Measurements from ENCODE around the gene SETD1A.

Gene SETD1A

DNA sequence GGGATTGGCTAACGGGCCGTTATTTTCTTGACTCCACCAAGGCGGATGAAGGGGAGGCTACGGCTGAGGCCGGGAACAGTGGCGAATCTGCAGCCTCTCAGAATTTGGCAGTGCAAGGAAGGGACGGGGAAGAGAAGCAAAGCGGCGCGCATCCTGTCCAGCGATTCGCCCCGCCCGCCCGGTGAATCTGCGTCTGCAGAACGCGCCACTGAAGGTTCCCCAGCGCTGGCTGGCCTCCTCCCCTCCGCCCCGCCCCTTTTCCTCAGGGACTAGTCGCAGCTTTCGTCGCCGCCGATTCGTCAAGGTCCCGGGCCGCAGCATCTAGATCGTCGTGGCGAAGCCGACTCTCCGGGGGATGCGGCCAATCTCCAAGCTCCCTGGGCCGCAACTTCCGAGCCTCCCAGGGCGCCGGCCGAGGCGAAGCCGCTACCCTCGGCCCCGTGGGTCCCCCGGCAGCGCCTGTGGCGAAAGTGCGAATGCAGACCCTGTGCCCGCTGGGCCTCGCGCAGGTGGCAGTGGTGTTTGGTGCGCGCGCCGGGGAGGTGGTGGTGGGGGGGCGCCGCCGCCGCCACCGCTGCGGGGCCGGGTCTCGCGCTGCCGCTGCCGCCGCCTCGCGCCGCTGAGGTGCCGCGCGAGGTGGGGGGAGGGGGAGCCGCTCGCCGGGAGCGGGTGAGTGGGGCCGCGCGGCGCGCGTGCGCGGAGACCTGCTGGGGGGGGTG, at the start of gene SETD1A:
Gene SETD1A (plus strand): TSS at position 299 of the 719 bp plus-strand sequence. CDS start 978 bp downstream, outside the sequence.
- DNase-seq (ENCODE audit: low read depth in 2 of 2): peak; percentile 96 to 98

DNA sequence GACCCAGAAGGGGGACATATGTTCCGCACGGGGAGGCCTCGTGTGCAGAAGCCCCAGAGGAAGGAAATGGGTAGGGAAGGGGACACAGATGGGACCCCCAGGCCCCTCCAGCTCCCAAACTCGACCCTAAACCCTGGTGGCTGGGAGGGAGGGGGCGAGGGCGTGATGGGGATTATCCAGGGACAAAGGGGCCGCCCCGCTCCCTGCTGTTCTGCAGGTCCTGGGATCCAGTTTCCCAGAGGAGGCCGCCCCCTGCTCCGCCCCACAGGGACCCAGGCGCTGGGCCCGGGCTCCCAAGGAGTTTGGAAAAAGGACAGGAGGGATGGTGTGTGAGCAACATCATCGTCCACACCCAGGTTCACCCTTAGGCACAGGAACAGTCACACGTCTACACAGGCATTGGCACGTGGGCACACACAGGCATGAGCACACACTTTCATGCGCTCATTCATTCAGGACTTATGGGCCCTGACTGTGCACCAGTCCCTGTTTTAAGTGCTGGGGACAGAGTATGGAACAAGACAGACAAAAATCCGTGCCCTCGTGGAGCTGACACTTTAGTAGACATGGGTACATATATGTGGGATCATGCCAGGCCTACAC, 47.0 kb upstream of the SETD1A start:
- DNase-seq (ENCODE audit: low read depth in 2 of 2): no peak

- no peak for DNase-seq (ENCODE audit: low read depth in 2 of 2)
These were observed 44.7 kb upstream of the SETD1A start for GRCh38 chr16:30912794-30913412.

DNA sequence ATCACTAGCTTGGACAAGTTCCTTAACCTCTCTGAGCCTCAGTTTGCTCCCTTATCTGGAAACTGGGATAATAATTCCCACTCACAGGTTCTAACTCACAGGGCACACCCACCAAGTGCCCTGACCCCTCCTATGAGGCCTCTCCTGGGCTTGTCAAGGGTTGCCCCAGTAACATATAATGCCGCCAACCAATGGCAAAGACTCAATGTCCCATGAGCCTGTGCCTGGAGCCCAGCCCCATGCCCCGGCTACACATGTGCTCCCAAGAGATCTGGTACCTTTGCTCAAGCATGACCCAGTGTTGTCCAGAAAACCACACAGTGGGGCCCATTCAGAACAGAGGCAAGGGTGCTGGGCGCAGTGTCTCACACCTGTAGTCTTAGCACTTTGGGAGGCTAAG, 42.7 kb upstream of the SETD1A start:
- no peak for DNase-seq (ENCODE audit: low read depth in 2 of 2)

DNA sequence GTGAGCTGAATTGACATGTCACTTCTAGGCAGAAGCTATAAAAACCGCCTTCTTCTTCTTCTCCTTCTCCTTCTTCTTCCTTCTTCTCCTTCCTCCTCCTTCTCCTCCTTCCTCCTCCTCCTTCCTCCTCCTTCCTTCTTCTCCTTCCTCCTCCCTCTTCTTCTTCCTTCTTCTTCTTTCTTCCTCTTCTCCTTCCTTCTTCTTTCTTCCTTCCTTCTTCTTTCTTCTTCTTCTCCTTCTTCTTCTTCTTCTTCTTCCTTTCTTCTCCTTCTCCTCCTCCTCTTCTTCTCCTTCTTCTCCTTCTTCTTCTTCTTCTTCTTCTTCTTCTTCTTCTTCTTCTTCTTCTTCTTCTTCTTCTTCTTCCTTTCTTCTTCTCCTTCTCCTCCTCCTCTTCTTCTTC, 38.9 kb upstream of the SETD1A start:
- no peak for DNase-seq (ENCODE audit: low read depth in 2 of 2)

DNA sequence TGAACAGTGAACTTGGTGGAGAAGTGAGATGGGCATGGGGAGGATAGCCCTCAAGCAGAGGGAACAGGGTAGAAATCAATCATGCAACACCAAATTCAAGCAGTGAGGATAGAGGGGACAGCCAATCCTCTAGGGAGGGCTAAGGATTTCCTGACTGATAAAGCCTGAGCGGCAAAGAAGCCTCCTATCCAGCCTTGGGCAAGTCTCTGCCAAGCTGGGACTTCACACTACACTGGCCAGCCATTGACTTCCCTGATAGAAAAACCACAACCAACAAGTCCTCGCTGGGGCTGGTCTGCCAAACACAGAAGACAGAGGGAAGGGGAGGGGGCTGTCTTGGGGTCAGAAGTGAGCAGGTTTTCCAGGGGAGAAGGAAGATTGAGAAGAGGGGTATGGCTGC, 36.7 kb upstream of the SETD1A start:
- DNase-seq (ENCODE audit: low read depth in 2 of 2): no peak

GRCh38 chr16:30921459-30921747, 36.2 kb upstream of the SETD1A start:
- no peak for DNase-seq (ENCODE audit: low read depth in 2 of 2)

DNA sequence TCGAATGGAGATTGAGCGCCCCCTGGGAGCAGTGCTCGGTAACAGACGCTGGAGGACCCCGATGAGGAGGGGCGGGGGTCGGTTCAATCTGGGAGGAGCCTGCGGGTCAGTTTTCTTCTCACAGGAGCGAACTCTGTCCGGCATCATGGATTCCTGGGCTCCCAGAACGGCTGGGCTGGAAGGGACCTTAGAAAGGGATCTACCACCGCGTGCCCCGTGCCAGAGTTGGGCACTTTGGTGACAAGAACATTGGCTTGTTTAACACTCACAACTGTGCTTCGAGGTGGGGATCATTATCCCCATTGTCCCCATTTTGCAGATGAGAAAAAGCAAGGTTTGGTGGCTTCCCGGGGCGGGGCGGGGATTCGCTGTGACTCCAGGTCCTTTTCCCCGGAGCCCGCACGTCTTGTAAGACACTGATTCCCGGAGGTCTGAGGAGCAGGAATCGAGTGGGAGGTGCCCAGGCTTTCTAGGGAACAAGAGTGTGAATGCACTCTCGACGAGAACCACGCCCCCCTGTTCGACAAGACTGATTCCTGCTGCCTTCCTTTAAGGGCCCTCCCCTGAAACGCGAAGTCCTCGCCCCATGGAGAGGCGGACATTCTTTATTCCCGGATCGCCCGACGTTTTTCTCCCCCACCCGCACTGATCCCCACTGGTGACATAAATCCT, 35.7 kb upstream of the SETD1A start:
- DNase-seq (ENCODE audit: low read depth in 2 of 2): peak; percentile 84 to 87

DNA sequence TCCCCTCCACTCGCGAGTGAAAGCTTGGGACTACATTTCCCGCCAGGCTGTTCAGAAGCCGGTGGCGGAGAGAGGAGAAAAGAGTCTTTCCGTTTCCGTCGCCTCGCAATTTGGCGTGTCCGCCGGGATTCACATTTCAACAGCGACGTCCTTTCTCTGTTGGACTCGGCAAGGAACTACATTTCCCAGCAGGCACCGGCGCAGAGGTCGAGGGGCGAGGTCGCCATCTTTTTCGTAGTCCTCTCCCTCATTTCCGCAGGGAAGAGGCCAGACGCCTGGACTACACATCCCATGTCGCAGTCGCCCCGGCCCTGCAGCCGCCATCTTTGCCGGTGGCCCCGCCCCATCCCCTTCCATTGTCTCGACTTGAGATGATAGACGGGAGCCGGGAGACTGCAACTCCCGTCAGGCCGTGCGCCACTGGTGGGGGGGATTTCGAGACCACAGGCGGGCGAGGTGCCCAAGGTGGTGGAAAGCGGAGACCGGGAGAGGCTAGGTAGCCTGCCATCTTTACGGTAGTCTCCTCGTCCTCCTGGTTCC, 35.1 kb upstream of the SETD1A start:
- peak; percentile 98 to 99 for DNase-seq (ENCODE audit: low read depth in 2 of 2)

GRCh38 chr16:30922960-30923535, 34.5 kb upstream of the SETD1A start:
- DNase-seq (ENCODE audit: low read depth in 2 of 2): peak; percentile 91 to 94

DNA sequence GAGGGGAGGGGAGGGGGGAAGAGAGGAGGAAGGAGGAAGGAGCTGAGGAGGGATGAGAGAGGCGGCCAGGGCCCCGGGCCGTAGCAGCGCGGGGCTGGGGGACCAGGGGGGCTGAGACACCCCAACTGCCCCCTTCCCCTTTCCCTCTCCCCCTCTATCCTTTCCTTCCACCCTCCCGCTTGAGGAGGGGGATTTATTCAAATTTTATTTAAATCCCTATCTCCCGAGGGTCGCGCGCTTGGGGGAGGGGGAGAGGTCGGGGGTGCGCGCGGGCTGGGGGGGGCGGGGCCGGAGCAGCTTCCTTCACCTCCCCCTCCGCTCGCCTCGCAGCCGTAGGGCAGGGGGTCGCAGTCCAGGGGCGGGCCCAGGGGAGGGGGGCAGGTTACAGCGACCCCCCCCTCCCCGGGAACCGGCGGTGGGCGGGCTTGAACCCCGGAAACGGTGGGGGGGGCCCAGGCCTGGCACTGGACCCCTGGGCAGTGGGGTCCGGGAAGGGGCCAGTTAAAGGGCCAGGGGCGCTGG, 33.9 kb upstream of the SETD1A start, which contains the start of gene FBXL19:
Gene FBXL19 (plus strand): TSS at position 19 of the 522 bp plus-strand sequence. CDS start 2,183 bp downstream, outside the sequence.
- DNase-seq (ENCODE audit: low read depth in 2 of 2): no peak

DNA sequence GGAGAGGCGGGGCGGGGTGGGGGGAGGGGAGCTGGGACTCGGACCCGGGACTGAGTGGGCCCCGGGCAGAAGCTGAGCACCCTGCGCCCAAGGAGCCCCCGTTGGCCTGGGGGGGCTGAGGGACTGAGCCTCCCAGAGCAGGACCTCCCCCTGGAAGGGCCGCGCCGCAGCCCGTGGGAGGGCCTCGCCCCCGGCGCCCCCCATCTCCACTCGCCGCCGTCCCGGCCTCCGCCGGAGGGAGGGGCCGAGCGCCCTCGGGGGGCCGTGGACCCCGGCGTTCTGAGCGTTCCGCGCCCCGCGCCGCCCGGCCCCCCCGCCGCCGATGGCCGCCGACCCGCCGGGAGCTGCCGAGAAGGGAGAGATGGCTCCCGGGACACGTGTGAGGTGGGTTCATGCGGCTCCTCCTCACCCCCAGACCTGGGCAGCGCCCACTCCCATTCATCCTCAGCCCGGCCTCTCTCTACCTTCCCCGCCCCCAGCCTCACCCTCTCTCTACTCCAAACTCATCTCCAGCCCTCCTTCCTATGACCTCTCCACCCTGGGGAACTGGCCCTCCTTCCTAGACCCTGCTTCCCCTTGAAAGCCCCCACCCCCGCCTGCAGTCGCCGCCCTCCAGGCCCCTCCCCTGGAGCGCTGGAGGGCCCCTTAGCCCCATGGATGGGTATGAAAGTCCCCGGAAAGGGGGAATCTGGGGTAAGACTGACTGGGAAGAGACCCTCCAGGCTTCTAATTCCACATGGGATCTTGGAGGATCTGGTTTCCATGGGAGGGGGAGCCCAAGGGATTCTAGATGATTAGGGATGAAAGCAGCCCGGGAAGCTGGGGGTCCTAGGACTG, 33.3 kb upstream of the SETD1A start:
- no peak for DNase-seq (ENCODE audit: low read depth in 2 of 2)

DNA sequence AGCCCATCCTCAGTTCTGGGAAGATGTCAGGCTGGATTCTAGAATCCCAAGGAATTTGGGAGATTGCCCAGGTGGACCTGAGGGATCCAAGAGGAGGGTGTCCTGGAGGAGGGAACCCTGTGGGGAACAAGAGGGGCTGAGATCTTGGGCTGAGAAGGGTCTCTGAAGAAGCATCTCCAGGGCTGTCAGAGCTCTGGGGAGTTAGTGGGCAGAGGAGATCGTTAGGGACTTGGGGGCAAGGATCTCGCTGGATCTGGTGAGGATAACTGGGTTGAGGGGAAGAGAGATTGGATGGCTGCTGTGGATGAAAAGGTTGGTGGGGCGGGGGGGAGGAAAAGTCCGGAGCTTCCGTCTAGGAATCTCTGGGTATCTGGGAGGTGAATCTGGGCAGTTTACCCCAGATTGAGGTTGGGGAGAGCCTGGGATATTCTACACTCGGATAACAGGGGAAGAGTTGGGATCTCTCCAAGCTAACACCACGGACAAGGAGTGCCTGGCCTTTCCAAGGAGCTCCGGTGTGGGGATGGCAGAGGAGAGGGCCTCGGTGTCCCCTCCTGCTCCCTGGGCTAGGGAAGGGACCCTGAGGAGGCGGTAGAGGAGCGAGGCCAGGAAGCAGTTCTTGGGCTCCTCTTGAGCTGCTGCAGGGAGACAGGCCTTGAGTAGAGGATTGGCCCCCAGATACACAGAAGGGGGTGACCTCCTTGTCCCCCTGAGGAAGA, 32.5 kb upstream of the SETD1A start:
- DNase-seq (ENCODE audit: low read depth in 2 of 2): no peak

DNA sequence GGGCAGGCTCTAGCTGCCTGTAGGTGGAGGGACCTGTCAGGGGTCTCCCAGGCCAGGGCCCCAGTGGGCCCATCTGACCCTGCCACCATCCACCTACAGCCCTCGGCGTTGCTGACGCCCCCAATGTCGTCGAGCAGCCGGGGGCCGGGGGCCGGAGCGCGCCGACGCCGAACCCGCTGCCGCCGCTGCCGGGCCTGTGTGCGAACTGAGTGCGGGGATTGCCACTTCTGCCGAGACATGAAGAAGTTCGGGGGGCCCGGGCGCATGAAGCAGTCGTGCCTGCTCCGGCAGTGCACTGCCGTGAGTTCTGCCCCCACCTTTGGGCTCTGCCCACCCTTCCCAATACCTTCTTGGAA, 31.9 kb upstream of the SETD1A start:
- DNase-seq (ENCODE audit: low read depth in 2 of 2): no peak

GRCh38 chr16:30925995-30926811, 31.4 kb upstream of the SETD1A start:
- no peak for DNase-seq (ENCODE audit: low read depth in 2 of 2)

GRCh38 chr16:30926937-30927788, 30.4 kb upstream of the SETD1A start:
- DNase-seq (ENCODE audit: low read depth in 2 of 2): no peak

DNA sequence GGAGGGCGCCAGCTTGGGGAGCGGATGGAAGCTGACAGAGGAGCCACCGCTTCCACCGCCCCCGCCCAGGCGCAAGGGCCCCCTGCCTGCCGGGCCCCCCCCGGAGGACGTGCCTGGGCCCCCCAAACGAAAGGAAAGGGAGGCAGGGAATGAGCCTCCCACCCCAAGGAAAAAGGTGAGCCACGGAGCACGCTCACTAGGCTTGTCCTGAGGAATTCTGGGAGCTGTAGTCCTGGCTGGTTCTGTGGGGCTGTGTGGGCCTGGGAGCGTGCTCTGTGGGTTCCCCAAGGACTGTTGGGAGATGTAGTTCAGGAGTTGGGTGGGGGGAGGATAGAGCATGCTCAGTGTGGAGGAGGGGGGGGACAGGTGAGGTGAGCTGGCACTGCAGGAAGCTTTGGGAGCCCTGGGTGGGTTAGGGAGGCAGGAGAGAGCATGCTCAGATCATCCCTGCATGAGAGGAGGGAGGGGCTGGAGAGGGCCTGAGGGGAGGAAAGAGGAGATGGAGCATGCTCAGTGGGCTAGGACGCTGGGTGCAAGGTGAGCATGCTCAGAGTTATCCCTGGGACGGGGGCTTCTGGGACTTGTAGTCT, 29.7 kb upstream of the SETD1A start:
- DNase-seq (ENCODE audit: low read depth in 2 of 2): peak in 1 of 2 donors; percentile 26

DNA sequence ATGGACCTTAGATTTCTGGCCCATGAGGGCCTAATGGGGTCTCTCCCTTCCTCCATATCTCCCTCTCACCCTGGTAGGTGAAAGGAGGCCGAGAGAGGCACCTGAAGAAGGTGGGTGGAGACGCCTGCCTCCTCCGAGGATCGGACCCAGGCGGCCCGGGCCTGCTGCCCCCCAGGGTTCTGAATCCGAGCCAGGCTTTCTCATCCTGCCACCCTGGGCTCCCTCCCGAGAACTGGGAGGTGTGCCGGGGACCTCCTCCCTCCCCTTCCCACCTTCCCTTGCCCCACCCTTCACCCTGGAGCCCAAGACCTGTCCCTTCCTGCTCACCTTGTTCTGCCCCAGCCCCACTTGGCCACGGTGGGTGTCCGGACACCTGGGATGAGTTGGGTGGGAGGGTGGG, 29.2 kb upstream of the SETD1A start:
- no peak for DNase-seq (ENCODE audit: low read depth in 2 of 2)

All from activated CD4-positive, alpha-beta T cell treated with anti-CD3 and anti-CD28 coated beads for 24 hours (primary cell).